Measurements from ENCODE around the gene TRIM66.

Gene TRIM66, protein sequence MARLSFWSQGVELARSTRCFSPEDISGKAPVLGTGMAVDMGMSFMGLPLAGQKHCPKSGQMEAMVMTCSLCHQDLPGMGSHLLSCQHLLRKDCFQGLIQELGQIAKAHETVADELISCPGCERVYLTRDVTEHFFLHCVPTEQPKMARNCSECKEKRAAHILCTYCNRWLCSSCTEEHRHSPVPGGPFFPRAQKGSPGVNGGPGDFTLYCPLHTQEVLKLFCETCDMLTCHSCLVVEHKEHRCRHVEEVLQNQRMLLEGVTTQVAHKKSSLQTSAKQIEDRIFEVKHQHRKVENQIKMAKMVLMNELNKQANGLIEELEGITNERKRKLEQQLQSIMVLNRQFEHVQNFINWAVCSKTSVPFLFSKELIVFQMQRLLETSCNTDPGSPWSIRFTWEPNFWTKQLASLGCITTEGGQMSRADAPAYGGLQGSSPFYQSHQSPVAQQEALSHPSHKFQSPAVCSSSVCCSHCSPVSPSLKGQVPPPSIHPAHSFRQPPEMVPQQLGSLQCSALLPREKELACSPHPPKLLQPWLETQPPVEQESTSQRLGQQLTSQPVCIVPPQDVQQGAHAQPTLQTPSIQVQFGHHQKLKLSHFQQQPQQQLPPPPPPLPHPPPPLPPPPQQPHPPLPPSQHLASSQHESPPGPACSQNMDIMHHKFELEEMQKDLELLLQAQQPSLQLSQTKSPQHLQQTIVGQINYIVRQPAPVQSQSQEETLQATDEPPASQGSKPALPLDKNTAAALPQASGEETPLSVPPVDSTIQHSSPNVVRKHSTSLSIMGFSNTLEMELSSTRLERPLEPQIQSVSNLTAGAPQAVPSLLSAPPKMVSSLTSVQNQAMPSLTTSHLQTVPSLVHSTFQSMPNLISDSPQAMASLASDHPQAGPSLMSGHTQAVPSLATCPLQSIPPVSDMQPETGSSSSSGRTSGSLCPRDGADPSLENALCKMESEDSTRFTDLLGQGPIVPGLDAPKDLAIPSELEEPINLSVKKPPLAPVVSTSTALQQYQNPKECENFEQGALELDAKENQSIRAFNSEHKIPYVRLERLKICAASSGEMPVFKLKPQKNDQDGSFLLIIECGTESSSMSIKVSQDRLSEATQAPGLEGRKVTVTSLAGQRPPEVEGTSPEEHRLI (N-terminal part only)

DNA sequence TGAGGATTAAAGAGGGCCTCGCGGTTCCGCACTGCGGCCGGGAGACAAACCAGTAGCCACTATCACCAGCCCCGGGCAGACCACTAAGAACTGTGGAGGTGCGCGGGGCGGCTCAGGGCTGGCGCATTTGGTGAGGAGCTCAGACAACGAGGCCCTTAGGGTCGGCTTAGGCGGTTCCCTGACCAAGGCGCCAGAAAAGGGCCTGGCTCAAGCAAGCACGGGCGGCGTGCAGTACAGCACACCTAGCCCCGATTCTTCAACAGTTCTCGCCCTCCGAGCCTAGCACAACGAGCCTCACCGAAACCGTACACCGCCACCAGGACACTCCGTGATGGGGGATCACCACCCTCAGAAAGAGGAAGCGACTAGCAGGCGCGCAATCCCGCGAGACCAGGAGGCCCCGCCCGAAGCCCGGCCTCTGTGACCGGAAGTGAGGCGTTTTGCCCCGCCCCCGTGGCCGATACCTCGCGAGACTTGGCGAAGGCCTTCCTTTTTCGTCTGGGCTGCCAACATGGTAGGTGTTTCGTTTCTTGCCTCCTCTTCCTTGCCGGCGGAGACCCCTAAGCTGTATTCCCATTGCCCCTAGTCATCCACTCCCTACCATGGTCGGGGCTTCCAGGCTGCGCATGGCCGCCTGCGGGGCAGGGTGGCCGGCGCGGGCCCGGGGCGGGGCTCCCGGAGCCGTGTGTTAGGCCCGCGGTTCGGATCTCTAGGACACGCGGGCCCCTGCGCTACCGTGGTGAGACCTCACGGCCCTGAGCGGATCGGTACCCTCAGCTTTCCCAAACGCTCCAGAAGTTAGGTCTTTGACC lies at the start of gene TRIM66, which contains the start of gene RPL27A:
TSS of gene TRIM66 (minus strand) at position 363 of the 812 bp plus-strand sequence. CDS start 10,391 bp downstream, outside the sequence.
TSS of gene RPL27A (plus strand) at position 490 of the 812 bp plus-strand sequence. CDS start at position 512, 22 bp downstream.
- DNase-seq (ENCODE audit: low read depth) = peak; percentile 95

DNA sequence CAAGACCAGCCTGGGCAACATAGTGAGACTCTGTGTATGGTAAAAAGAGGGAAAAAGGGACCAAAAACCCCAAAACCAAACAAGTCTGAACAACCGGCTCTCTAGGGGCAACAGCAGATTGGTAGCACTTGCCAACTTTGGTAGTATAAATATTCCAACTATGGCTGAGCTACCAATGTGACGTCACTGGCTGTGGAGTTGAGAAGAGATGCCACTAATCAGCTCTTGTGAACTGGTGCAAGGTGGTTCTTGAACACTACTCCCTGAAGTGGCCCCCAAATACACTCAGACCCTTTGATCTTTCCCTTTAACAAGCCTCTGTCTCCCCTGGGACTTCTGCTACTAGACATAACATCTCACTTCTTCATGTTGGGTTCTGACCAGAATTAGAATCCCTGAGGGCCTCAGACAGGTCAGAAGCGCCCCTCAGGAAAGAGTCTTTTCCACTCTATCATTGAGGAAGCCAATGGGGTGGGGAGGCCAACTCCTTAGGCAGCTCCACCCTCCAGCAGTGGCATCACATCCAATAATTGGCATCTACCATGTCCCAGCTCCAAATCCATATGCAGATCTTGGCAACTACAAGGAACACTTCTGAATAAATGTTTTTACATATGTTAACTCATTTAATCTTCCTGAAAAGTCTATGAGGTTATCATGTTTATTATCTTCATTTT lies 49.3 kb upstream of the TRIM66 start:
- no peak for DNase-seq (ENCODE audit: low read depth)

DNA sequence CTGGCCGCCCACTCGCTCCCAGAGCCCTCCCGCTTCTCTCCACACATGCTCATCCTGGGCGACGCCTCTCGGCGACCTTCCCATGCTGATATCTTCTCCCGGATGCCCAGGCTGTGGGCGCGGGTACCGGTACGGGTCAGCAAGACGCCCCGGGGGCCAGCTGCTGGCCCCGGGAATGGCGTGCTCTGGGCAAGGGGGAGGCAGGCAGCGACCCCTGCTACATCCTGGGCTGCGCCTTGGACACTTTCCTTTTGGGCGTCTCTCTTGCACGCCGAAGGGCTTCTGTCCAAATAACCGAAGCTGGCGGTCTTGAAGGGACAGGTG lies 48.2 kb upstream of the TRIM66 start:
- no peak for DNase-seq (ENCODE audit: low read depth)

DNA sequence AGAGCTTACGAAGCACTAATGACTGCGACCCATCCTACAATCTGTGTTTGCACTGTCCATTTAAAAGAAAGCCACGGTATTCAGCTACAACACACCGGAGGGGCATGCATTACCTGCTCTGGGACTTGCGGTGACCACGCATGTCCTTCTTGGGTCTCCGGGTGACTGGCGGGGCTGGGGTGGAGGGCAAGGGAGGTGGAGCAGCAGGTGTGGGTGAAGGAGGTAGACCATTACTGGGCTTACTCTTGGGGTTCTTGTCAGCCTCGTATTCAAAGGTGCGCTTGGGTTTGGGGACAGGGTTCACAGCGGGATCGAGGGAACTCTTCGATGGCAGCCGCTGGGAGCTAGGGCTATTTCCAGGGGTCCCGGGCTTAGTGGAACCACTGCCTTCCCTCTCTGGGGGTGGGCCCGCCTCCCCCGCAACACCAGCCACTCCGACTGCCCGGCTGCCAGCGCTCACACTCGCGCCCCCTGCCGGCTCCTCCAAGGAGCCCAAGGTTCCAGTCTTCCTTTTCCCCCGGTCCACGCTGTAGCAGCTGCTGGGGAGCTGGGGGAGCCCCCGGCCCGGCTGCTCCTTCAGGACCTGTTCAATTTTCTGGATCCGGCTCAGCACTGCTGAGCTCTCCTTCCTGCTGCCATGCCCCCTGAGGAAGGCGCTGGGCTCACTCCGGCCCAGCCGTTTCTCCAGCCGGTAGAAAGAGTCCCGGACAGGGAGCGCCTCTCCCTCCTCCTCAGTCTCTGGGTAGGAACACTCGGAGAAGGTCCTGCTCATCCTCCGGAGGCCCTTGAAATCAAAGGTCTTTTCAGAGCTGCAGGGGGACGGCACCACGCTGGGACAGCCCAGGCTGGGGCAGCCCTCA lies 47.6 kb upstream of the TRIM66 start:
- DNase-seq (ENCODE audit: low read depth) = no peak

DNA sequence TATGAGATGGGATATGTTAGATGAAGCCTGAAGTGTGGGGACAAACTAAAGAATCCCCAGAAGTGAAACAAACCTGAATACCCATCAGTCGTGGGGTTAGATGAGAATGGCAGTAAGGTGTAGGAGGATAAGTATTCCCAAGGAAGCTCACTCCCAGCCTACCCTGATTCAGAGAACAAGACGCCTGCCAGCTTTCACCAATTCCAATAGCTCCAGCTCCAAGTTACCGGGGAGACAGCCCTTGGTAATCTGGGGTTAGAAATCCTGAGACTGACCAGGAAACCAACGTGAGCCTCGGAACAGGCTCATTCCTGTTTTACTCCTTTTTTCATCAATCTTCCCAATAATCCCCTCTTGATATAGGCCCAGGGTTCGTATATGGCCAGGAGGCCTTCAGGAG lies 46.6 kb upstream of the TRIM66 start:
- DNase-seq (ENCODE audit: low read depth) = no peak

DNA sequence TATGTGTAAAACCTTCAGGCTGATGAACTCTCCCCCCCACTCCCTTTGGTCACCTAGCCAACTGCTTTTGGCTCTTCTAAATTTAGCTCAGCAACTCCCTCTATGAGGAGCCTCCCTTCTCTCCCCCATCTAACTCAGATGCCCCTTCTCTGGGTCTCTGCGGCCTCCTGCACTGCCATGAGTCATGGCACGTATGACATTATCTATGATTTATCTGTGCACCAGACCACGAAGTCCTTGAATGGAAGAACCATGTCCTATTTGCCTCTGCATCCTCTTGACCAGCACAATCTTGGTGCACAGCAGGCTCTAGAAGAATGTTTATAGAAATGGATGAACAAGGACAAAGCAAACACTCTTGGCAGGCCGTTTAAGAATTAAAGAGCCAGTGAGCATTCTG lies 46.1 kb upstream of the TRIM66 start:
- DNase-seq (ENCODE audit: low read depth) = no peak

DNA sequence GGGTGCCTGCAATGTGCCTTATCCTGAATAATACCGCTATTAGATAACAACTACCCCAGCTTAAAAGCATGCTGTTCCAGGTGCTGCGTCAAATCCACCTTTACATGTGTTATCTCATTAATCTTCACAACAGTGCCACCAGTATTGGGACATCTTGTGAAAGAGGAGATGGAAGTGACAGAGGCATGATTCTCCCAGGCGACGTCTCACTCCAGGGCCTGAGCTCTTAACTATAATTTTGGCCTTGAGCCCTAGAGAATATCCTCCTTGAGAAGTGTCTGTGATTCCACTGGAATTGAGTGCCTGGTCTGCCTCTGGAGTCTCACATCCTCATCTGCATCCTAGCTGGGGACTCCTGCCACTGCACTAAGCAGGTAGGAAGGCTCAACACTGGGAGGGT lies 43.9 kb upstream of the TRIM66 start:
- no peak for DNase-seq (ENCODE audit: low read depth)

DNA sequence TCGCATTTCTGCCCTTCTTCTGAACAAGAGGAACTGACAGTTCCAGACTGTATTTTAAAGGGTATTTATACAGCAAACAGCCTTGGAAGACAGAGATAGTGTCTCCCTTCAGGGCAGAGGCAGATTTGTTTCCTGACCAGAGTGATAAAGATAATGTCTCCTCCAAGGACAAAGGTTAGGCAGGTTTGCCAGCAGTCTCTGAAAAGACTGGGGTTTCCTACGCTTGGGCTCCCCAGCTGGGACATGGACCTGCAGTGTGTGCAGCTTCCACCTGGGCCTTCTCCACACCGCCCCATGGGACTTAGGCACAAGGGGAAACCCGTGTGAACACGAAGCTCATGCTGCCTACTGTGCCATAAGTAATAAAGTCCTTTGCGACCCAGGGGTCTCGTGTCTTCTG lies 42.2 kb upstream of the TRIM66 start:
- DNase-seq (ENCODE audit: low read depth) = no peak

DNA sequence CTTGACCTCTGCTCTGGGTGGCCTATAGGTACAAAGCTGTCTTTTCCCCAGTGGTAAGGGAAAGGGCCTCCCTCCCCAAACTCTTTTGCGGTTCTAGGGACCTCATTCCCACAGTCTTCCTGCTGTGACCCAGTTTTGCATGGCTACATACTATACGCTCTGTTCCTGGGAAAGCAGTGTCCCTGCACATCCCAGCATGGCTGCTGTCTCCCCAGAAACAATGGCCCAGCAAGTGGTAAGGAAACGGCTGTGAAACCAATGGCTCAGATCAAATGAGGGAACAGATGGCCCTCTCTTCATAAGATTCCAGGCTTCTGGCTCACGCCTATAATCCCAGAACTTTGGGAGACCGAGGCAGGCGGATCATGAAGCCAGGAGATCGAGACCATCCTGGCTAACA lies 41.2 kb upstream of the TRIM66 start:
- no peak for DNase-seq (ENCODE audit: low read depth)

DNA sequence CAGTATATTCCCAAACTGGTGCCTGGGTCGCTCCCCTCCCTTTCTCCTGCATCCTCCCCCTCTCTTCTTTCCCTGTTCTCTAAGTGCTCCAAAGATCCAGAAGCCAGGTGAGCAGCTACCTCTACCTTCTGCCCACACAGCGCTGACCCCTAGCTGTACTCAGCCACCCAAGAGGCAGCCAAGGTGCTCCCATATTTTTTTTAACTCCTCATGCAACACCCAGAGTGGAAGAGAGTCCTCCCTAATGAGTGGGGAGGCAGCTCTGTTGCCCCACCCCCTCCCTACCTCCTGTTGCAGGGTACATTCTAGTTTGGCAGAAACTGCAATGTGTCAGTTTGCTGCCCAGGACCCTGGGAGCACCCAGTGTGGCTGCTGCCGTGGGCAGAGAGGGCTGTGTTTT lies 40.3 kb upstream of the TRIM66 start:
- no peak for DNase-seq (ENCODE audit: low read depth)

DNA sequence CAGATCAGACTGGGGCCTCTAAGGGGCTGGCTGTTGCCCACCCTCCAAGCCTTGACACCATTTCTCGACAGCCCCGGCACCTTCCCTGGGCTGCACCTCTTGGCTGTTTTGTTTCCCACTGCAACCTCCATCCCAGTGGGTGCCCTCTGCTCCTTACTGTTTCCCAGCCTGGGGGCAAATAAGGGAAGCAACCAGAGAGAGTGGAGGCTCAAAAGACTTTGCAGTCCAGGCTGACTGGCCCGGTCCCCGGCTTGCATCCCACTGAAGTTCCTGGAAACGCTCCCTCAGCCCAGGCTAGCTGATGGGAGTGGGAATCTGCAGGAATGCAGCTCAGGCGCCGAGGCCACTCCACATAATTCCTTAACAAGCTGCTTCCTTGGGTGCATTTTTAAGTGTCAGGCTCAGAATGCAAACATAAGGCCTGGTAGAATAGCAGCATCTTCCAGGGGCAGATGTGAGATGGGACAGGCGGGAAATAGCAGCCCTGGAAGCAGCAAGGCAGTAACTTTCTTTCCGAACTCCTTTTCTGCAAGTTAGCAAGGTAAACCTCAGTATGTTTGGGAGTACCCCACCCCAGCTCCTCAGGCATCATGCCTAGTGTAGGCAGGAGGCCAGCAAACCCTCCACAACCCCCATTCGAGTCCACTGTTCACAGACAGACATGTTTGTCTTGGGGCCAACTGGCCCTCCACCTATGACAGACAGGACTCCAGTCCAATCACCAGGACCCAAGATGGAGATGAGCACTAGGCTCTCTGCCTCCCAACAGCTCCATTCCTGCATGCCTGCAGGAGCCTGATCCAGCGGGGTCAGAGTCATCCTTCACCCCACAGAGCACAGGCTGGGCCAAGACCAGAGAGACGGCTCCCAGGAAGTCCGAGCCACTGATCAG lies 39.4 kb upstream of the TRIM66 start:
- no peak for DNase-seq (ENCODE audit: low read depth)

DNA sequence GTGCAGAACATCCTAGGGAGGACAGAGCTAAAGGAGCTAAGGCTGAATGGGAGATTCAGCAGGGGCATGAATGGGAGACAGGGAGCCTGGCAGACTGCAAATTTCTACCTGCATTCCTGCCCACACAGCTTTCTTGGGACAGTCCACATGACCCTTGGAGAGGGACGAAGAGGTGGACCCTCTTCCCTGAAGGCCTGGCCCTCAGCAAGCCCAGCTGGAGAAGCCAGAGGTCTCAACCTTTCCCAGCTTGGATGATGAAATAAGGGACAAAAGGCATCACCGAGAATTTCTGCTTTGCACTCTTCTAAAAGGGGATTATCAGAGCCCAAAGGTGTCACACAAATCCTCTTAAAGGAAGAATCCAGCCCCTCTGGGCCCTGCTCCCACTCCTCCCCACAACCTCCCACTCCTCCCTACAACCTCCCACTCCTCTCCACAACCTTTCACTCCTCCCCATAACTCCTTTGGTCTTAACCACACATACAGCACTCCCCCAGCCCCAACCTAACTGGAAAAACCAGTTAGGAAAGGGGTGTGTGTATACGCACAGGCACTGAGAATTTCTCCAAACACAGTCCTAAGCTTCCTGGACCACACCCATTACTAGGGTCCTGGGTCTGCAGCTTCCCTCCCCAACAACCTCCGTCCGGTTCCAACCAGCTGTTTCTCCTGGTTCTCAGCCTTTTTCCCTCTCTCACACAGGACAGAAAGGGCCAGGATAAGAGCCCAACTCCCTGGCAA lies 38.6 kb upstream of the TRIM66 start:
- DNase-seq (ENCODE audit: low read depth) = no peak

DNA sequence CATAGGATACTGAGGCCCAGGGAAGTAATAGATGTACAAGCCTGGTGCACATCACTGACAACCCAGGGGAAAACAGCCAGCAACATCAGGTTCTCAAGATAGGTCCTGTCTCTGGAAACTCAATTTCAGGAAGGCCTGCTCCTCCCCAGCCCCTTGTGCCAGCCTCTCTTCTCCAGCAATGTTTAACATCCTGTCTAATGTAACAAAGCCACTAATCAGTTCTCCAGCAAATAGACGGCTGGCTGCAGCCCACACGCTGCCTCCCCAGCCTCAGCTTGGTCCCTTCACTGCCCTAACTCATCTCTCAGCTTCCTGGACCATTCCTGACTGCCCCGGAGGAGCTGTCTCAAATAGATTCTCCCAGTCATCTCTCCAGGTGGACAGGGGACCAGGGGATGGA lies 37.9 kb upstream of the TRIM66 start:
- DNase-seq (ENCODE audit: low read depth) = no peak

DNA sequence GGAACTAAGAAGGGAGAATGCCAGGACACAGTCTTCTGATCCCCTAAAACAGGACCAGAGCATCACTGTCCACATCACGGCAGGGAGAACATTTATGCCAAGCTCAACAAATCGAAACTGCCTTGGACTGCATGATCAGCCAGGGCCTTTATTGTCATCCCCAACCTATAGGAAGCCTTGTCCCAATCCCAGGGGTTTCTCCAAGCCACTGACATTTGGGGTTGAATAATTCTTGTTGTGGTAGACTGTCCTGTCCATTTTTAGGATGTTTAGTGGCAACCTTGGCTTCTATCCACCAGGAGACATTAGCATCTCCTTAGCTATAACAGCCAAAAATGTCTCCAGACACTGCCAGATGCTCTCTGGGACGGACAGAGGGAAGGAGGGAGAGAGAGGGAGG lies 37.3 kb upstream of the TRIM66 start:
- no peak for DNase-seq (ENCODE audit: low read depth)

DNA sequence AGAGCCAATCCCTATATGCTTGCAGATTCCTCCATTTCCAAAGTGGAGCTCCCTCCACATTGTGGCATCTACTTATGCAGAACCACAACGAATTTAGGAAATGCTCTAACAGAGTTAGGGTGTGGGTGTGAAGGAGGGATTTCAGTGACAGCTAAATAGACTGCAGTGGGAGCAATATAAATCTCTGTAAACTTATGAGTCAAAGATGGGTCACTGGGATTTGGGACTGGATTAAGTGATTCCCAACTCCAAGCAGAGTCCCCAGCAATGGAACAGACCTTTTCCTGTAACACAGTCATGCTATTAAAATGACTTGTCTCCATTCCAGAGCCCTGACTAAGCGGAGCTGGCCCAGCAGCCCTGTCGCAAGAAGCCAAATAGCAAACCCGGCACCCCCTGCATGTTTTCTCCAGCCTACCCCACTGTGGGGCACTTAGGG lies 36.8 kb upstream of the TRIM66 start:
- no peak for DNase-seq (ENCODE audit: low read depth)

DNA sequence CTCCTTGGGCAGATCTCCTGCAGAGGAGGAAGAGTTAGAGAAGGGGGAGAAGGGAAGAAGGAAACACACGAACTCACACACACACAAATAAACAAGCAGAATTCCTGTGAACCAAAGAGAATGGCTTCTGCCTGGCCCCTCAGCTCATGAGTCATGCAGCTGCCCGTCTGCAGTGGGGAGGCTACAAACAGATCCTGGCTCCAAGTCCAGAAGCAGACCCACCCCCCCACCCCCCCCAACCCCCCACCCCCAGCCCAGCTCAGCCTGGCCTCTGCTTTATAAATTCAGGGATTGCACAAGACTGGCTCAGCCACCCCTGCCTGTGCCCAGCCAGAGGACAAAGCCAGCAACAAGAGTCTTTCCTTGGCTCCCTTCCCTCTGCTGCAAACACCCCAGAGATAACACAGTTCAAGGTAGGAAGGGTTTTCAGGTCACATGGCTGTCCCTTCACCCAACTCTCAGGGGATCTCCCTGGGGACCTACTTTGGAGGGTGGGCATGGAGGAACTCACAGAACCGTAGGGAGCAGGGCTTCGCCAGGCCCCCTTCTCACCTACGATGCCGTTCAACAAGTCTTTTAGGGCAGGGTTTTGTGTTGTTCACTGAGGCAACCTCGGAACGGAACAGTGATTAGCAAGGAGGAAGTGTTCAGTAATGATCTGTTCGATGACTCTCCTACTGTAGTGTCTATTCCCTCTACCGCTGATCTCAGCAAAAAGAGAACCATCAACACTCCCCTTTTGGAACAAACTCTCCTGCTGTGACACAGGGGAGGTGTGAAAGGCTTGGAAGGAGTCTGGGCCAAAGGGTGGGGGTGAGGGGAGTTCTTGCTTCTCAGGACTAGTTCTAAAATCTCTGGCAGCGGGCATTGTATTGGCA lies 35.6 kb upstream of the TRIM66 start:
- DNase-seq (ENCODE audit: low read depth) = no peak

DNA sequence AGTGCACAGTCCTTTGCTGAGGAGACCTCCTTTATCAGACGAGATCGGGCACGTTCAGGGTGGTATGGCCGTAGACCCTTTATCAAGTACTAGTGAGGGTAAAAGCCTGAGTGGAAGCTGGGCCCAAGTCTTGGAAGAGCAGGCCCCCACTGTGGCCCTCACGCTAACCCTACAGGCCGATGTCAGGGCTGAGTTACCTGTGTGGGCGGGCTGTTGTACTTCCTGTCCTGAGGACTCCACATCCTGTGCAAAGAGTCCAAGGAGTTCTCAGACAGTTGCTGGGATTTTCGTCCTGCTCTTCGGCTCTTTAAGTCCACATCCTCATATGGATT lies 35.0 kb upstream of the TRIM66 start:
- DNase-seq (ENCODE audit: low read depth) = no peak

DNA sequence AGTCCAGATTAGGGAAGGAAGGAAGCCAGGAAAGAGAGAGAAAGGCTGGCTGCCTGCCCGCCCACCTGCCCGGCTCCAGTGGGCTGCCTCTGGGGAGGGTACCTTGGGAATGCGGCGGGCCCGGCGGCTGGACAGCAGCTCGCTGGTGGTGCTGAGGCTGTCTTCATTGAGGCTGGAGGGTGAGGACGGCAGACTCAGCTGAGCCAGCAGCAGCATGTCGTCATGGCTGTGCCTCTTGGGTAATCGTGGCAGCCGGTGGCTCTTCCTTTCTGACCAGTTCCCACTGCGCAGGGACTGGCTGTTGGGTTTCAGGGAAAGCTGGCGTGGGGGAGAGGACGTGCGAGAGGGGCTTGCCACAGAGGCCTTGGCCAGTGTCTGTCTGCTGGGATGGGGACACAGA lies 33.0 kb upstream of the TRIM66 start:
- no peak for DNase-seq (ENCODE audit: low read depth)

Measured in T-helper 22 cell (primary cell).